ENCODE data around the gene FXYD3.

The FXYD3 gene

DNA sequence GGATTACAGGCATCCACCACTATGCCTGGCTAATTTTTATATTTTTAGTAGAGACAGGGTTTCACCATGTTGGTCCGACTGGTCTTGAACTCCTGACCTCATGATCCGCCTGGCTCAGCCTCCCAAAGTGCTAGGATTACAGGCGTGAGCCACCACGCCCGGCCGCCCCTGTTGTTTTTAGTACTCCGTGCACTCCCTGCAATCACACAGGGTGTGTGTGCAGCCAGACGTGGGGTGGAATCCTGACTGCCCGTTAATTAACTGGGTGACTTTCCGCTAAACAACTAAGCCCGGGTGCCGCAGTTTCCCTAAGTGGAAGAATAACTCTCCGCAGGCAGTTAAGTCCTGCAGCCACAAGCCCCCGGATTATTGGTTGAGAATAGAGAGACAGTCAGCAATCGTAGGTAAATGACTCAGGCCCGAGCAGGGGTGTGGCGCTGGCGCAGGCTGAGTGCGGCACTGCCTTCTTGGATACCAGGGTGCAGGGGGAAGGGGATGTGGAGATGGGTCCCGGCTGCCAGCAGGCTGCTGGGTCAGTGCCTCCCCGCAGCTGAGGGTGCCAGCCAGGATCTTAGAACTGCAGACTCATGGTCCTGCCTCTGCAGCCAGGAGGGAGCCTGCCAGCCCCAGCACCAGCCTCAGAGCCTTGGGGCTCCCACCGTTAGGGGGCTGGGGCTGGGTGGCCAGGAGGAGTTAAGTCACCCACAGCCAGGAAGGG lies 6.1 kb upstream of the FXYD3 start:
- no peaks in the 10 kb centered on the region for H3K9me3 ChIP-seq (ENCODE audit: control extremely low read depth in 1 of 5, control insufficient read depth in 4 of 5, insufficient read depth in 2 of 5, low read depth in 1 of 5, low read length in 4 of 5)
- ChIA-PET CTCF (interaction anchor here (1.0 to 3.5 kb wide), 2 partner anchors 27 to 42 kb away, joined by 3 to 24 read pairs; partner anchors contain the start of gene LGI4), POLR2A (no interaction called here)
- H3K4me1 ChIP-seq (ENCODE audit: control extremely low read depth in 1 of 4, control insufficient read depth in 4 of 4, insufficient read depth in 4 of 4, low read length in 3 of 4) = peaks cover 0 to 15% (median 8%) of the 10 kb centered on the region in 4 experiments
- H3K36me3 ChIP-seq (ENCODE audit: control insufficient read depth in 4 of 4, insufficient read depth in 4 of 4, low read length in 3 of 4) = no peaks in the 10 kb centered on the region
- DNase-seq = peak in 2 of 3 donors; percentile 57 to 72
- H3K27me3 ChIP-seq (replicated peaks in 2 of 5; ENCODE audit: control insufficient read depth in 4 of 5, insufficient read depth in 5 of 5, low read length in 4 of 5) = no peaks in the 10 kb centered on the region
- H3K27ac ChIP-seq (ENCODE audit: insufficient read depth in 1 of 2, low read depth in 1 of 2, low read length in 2 of 2, poor library complexity in 1 of 2, severe bottlenecking in 2 of 2) = no peak overlapping the region
- H3K4me3 ChIP-seq (ENCODE audit: control insufficient read depth in 1 of 7, extremely low read depth in 1 of 7, insufficient read depth in 4 of 7, low read depth in 2 of 7, low read length in 6 of 7) = no peak overlapping the region
- 65% methylated on average over 18 of the region's 22 CpGs for WGBS (ENCODE audit: insufficient coverage)

- CTCF ChIA-PET = interaction anchor here (1.1 to 3.5 kb wide), 5 partner anchors 9 to 25 kb away, joined by 3 to 24 read pairs (median 5); partner anchors contain the start of gene LGI4
Measured at GRCh38 chr19:35110974-35111373, 4.6 kb upstream of the FXYD3 start.

DNA sequence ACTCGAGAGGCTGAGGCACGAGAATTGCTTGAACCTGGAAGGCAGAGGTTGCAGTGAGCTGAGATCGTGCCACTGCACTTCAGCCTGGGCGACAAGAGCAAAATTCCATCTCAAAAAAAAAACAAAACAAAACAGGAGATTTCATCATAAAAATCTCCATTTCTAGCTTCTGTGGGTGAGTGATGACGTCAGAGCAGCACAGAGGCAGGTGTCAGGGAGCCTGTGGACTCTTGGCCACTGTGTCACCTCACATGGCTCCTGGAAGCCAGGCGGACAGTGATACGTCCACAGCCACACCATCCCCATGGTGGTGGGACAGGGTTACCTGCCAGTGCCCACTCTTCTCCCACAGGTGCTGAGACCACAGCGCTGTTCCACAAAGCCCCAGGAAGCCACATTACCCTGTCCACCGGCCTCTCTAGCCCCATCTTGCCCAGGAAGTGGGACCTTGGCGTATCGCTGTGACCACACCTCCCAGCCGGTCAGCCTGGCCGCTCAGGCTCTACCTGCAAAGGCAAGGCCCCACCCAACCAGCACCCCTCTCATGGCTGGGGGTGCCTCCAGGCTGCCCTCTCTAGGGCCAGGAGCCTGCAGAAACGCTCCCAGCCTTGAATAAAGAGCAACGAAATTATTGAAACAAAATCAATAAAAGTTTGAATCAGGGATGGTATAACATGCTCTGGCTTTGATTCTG lies 2.5 kb upstream of the FXYD3 start:
- WGBS (ENCODE audit: insufficient coverage) = 95% methylated on average over 10 of the region's 15 CpGs
- no peaks in the 10 kb centered on the region for H3K27me3 ChIP-seq (replicated peaks in 2 of 5; ENCODE audit: control insufficient read depth in 4 of 5, insufficient read depth in 5 of 5, low read length in 4 of 5)
- ChIA-PET CTCF (interaction anchor here (0.9 to 3.5 kb wide), 4 partner anchors 12 to 23 kb away, joined by 3 to 24 read pairs (median 7); partner anchors contain the start of gene LGI4), POLR2A (no interaction called here)
- no peaks in the 10 kb centered on the region for H3K36me3 ChIP-seq (ENCODE audit: control insufficient read depth in 4 of 4, insufficient read depth in 4 of 4, low read length in 3 of 4)
- no peaks in the 10 kb centered on the region for H3K9me3 ChIP-seq (ENCODE audit: control extremely low read depth in 1 of 5, control insufficient read depth in 4 of 5, insufficient read depth in 2 of 5, low read depth in 1 of 5, low read length in 4 of 5)
- no peak for DNase-seq
- H3K4me3 ChIP-seq (ENCODE audit: control insufficient read depth in 1 of 7, extremely low read depth in 1 of 7, insufficient read depth in 4 of 7, low read depth in 2 of 7, low read length in 6 of 7) = no peak overlapping the region
- peaks cover 0 to 47% (median 20%) of the 10 kb centered on the region in 4 experiments for H3K4me1 ChIP-seq (ENCODE audit: control extremely low read depth in 1 of 4, control insufficient read depth in 4 of 4, insufficient read depth in 4 of 4, low read length in 3 of 4)
- no peak overlapping the region for H3K27ac ChIP-seq (ENCODE audit: insufficient read depth in 1 of 2, low read depth in 1 of 2, low read length in 2 of 2, poor library complexity in 1 of 2, severe bottlenecking in 2 of 2)

More at GRCh38 chr19:35110974-35111373, 4.6 kb upstream of the FXYD3 start:
- H3K9me3 ChIP-seq (ENCODE audit: control extremely low read depth in 1 of 5, control insufficient read depth in 4 of 5, insufficient read depth in 2 of 5, low read depth in 1 of 5, low read length in 4 of 5) = no peaks in the 10 kb centered on the region
- H3K27ac ChIP-seq (ENCODE audit: insufficient read depth in 1 of 2, low read depth in 1 of 2, low read length in 2 of 2, poor library complexity in 1 of 2, severe bottlenecking in 2 of 2) = no peak overlapping the region
- no peak for DNase-seq
- no peaks in the 10 kb centered on the region for H3K27me3 ChIP-seq (replicated peaks in 2 of 5; ENCODE audit: control insufficient read depth in 4 of 5, insufficient read depth in 5 of 5, low read length in 4 of 5)
- no peak overlapping the region for H3K4me3 ChIP-seq (ENCODE audit: control insufficient read depth in 1 of 7, extremely low read depth in 1 of 7, insufficient read depth in 4 of 7, low read depth in 2 of 7, low read length in 6 of 7)
- POLR2A ChIA-PET = no interaction called here
- peaks cover 0 to 28% (median 16%) of the 10 kb centered on the region in 4 experiments for H3K4me1 ChIP-seq (ENCODE audit: control extremely low read depth in 1 of 4, control insufficient read depth in 4 of 4, insufficient read depth in 4 of 4, low read length in 3 of 4)
- 80% methylated on average over 1 of the region's 9 CpGs for WGBS (ENCODE audit: insufficient coverage)
- H3K36me3 ChIP-seq (ENCODE audit: control insufficient read depth in 4 of 4, insufficient read depth in 4 of 4, low read length in 3 of 4) = no peaks in the 10 kb centered on the region

DNA sequence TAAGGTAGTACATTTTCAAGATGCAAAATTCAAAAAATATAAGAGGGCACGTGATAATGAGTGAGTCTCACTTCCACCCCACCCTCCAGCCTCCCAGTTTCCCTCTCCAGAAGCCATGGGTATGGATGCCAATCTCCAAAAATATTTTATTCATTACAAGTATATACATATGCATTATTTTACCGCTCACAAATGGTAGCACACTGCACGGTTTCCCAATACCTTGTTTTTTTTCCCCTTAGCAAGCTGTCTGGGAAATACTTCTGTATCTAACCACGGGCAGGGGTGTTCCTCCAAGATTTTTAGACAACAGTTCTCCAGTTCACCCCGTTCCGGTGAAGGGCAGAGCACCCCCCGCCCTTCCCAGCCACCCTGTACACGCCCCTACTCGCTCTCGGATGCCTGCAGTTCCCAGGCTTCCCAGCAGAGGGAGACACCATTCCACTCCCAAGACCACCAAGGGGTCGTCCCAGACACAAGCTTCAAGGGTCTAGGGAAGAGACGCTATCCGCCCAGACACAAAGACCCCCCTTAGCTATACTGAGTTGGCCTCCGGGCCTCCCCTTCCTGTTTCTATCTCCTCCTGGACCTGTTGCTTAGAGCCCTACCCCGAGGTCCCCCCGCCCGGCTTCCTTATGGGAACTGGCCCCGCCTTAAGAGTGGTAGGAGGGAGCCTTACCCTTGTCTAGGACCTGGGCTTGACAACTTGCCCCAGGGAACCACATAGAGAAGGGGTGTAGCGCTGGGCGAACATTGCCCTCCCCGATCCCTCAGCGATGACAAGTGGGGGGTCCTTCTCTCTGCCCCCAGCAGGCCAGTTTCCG lies 1.1 kb upstream of the FXYD3 start:
- Histone ChIP-seq H3K27me3 (replicated peaks in 2 of 5; ENCODE audit: control insufficient read depth in 4 of 5, insufficient read depth in 5 of 5, low read length in 4 of 5) (no peaks in the 10 kb centered on the region), H3K9me3 (ENCODE audit: control extremely low read depth in 1 of 5, control insufficient read depth in 4 of 5, insufficient read depth in 2 of 5, low read depth in 1 of 5, low read length in 4 of 5) (no peaks in the 10 kb centered on the region), H3K27ac (ENCODE audit: insufficient read depth in 1 of 2, low read depth in 1 of 2, low read length in 2 of 2, poor library complexity in 1 of 2, severe bottlenecking in 2 of 2) (no peak overlapping the region), H3K36me3 (ENCODE audit: control insufficient read depth in 4 of 4, insufficient read depth in 4 of 4, low read length in 3 of 4) (no peaks in the 10 kb centered on the region), H3K4me3 (ENCODE audit: control insufficient read depth in 1 of 7, extremely low read depth in 1 of 7, insufficient read depth in 4 of 7, low read depth in 2 of 7, low read length in 6 of 7) (peak overlapping the region in 6 of 7 experiments; percentile 36 to 73 (median 54)), H3K4me1 (ENCODE audit: control extremely low read depth in 1 of 4, control insufficient read depth in 4 of 4, insufficient read depth in 4 of 4, low read length in 3 of 4) (peaks cover 1 to 59% (median 32%) of the 10 kb centered on the region in 4 experiments)
- ChIA-PET CTCF (interaction anchor here (0.9 to 3.3 kb wide), 11 partner anchors 9 to 152 kb away, joined by 3 to 54 read pairs (median 3); partner anchors contain the start of genes FXYD7 and LGI4), POLR2A (no interaction called here)
- 3% methylated on average over 17 of the region's 23 CpGs for WGBS (ENCODE audit: insufficient coverage)
- DNase-seq = peak; percentile 82 to 88 (median 83)

DNA sequence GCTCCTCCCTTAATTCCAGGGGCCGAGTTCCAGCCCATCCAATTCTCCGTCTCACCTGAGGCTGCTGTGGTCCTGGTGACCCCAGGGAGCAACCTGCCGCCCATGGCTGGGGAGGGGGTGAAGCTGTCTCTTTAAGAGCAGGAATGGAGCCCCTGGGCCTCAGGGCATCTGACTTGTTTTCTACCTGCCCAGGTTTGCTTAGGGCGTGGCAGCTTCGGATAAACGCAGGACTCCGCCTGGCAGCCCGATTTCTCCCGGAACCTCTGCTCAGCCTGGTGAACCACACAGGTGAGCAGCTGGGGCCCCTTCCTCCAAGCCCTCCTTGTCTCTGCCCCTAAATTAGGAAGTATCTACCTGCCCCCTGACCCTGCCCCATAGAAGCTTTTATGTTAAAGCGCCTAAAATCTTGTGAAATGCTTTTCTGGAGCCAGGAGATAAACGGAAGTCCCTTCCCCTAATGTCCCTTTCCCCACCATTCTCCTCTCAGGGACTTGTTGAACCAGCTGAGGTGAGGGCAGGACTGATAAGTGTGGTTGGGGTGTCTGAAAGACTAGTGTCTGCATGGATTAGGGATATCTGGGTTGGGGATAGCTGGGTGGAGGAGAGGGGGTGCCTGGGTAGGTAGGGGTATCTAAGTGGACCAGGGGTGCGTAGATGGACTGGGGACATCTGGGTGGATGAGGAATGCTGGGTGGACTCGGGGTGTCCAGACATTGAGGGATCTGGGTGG lies 614 bp downstream of the FXYD3 start:
- ChIA-PET POLR2A (interaction anchor here (0.6 kb wide), 2 partner anchors 42 to 45 kb away, joined by 3 read pairs; no protein-coding TSS in a partner anchor), CTCF (interaction anchor here (0.9 to 3.3 kb wide), 10 partner anchors 11 to 72 kb away, joined by 3 to 54 read pairs (median 4); partner anchors contain the start of gene LGI4)
- H3K27ac ChIP-seq (ENCODE audit: insufficient read depth in 1 of 2, low read depth in 1 of 2, low read length in 2 of 2, poor library complexity in 1 of 2, severe bottlenecking in 2 of 2) = no peak overlapping the region
- WGBS (ENCODE audit: insufficient coverage) = 96% methylated on average over 9 of the region's 13 CpGs
- H3K4me3 ChIP-seq (ENCODE audit: control insufficient read depth in 1 of 7, extremely low read depth in 1 of 7, insufficient read depth in 4 of 7, low read depth in 2 of 7, low read length in 6 of 7) = no peak overlapping the region
- H3K36me3 ChIP-seq (ENCODE audit: control insufficient read depth in 4 of 4, insufficient read depth in 4 of 4, low read length in 3 of 4) = no peaks in the 10 kb centered on the region
- no peaks in the 10 kb centered on the region for H3K27me3 ChIP-seq (replicated peaks in 2 of 5; ENCODE audit: control insufficient read depth in 4 of 5, insufficient read depth in 5 of 5, low read length in 4 of 5)
- peaks cover 1 to 62% (median 32%) of the 10 kb centered on the region in 4 experiments for H3K4me1 ChIP-seq (ENCODE audit: control extremely low read depth in 1 of 4, control insufficient read depth in 4 of 4, insufficient read depth in 4 of 4, low read length in 3 of 4)
- no peak for DNase-seq
- no peaks in the 10 kb centered on the region for H3K9me3 ChIP-seq (ENCODE audit: control extremely low read depth in 1 of 5, control insufficient read depth in 4 of 5, insufficient read depth in 2 of 5, low read depth in 1 of 5, low read length in 4 of 5)

GRCh38 chr19:35117116-35117515 lies 1.5 kb downstream of the FXYD3 start:
- WGBS (ENCODE audit: insufficient coverage) = 98% methylated on average over 7 of the region's 8 CpGs
- POLR2A ChIA-PET = no interaction called here
- H3K4me1 ChIP-seq (ENCODE audit: control extremely low read depth in 1 of 4, control insufficient read depth in 4 of 4, insufficient read depth in 4 of 4, low read length in 3 of 4) = peaks cover 1 to 70% (median 38%) of the 10 kb centered on the region in 4 experiments
- H3K27me3 ChIP-seq (replicated peaks in 2 of 5; ENCODE audit: control insufficient read depth in 4 of 5, insufficient read depth in 5 of 5, low read length in 4 of 5) = no peaks in the 10 kb centered on the region
- no peak for DNase-seq
- H3K27ac ChIP-seq (ENCODE audit: insufficient read depth in 1 of 2, low read depth in 1 of 2, low read length in 2 of 2, poor library complexity in 1 of 2, severe bottlenecking in 2 of 2) = no peak overlapping the region
- no peak overlapping the region for H3K4me3 ChIP-seq (ENCODE audit: control insufficient read depth in 1 of 7, extremely low read depth in 1 of 7, insufficient read depth in 4 of 7, low read depth in 2 of 7, low read length in 6 of 7)
- CTCF ChIA-PET = interaction anchor here (0.9 to 3.3 kb wide), 6 partner anchors 18 to 75 kb away, joined by 3 to 54 read pairs (median 10); partner anchors contain the start of genes HPN and LGI4
- no peaks in the 10 kb centered on the region for H3K9me3 ChIP-seq (ENCODE audit: control extremely low read depth in 1 of 5, control insufficient read depth in 4 of 5, insufficient read depth in 2 of 5, low read depth in 1 of 5, low read length in 4 of 5)
- no peaks in the 10 kb centered on the region for H3K36me3 ChIP-seq (ENCODE audit: control insufficient read depth in 4 of 4, insufficient read depth in 4 of 4, low read length in 3 of 4)
